ENCODE measurements around the gene GNAS.

DNA sequence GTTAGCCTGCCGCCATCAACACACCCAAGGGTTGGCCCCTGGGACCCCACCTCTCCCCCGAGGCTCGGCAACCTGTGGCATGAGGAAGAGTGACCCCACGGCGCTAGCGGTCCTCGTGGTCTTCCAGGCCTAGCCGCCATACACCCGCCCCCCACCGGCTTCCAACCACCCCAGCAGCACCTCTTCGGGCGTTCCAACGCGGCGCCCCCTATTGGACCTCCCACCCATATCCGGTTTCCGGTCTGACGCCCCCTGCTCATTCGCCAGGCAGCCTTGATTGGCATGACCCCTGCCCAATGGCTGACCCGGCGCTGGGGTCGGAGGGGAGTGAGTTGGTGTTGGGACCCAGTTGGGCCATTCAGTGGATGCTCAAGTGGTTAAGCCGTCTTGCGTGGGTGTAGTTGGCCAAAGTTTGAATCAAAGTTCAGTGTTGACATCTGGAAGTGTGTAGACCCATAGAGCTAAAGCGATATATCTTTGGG is 1.8 kb upstream of the GNAS start, which contains the start of gene GNAS-AS1:
- TF ChIP-seq POLR2A (IDR thresholded peaks at IDR 0.05; ENCODE audit: low read length) (no peak), GATA1 (IDR thresholded peaks at IDR 0.05; ENCODE audit: low read depth, low read length) (no peak)
